NT2/D1 (cell line): ENCODE data around the gene NEDD9.

Experiments used
- SUZ12 ChIP-seq: IDR thresholded peaks from 2 replicates; pipeline ENCODE4 v1.6.1; 2011; ENCODE audit not compliant: insufficient read length, insufficient read depth; ENCODE audit errors: extremely low read depth
- YY1 ChIP-seq: IDR thresholded peaks from 2 replicates; pipeline ENCODE4 v1.6.1; 2011; ENCODE audit not compliant: insufficient read length, insufficient read depth
- ZNF274 ChIP-seq: IDR thresholded peaks from 2 replicates; pipeline ENCODE4 v1.6.1; 2011; ENCODE audit warnings: mild to moderate bottlenecking, low read depth, low read length

- TF ChIP-seq ZNF274 (no peak), SUZ12 (no peak), YY1 (no peak)
These were observed 79.9 kb downstream of the NEDD9 start for GRCh38 chr6:11152581-11152980.
